ENCODE results near the gene HMGB1.

HMGB1 gene

GRCh38 chr13:30499338-30499737 is 33.6 kb upstream of the HMGB1 start:
- no peak for TF ChIP-seq CTCF (IDR thresholded peaks at IDR 0.05; ENCODE audit: insufficient read depth, low read depth, low read length, missing control alignments)
- DNase-seq (ENCODE audit: low read depth), result no peak
- no peak overlapping the region for H3K4me3 ChIP-seq (ENCODE audit: low read length)

- TF ChIP-seq CTCF (IDR thresholded peaks at IDR 0.05; ENCODE audit: insufficient read depth, low read depth, low read length, missing control alignments), result no peak
- no peak for DNase-seq (ENCODE audit: low read depth)
- no peak overlapping the region for H3K4me3 ChIP-seq (ENCODE audit: low read length)
These were observed 30.4 kb upstream of the HMGB1 start for GRCh38 chr13:30496147-30496546.

- no peak overlapping the region for H3K4me3 ChIP-seq (ENCODE audit: low read length)
- TF ChIP-seq CTCF (IDR thresholded peaks at IDR 0.05; ENCODE audit: insufficient read depth, low read depth, low read length, missing control alignments), result no peak
These were observed 30.0 kb upstream of the HMGB1 start for GRCh38 chr13:30495746-30496145.

GRCh38 chr13:30493658-30494381 is 28.1 kb upstream of the HMGB1 start:
- no peak for TF ChIP-seq CTCF (IDR thresholded peaks at IDR 0.05; ENCODE audit: insufficient read depth, low read depth, low read length, missing control alignments)
- no peak for DNase-seq (ENCODE audit: low read depth)
- no peak overlapping the region for H3K4me3 ChIP-seq (ENCODE audit: low read length)

More at GRCh38 chr13:30495746-30496145, 30.0 kb upstream of the HMGB1 start:
- no peak for DNase-seq (ENCODE audit: low read depth)

GRCh38 chr13:30487075-30487470 is 21.3 kb upstream of the HMGB1 start:
- DNase-seq (ENCODE audit: low read depth), result no peak

GRCh38 chr13:30486230-30487074 is 20.7 kb upstream of the HMGB1 start:
- no peak overlapping the region for H3K4me3 ChIP-seq (ENCODE audit: low read length)
- peak; percentile 88 for DNase-seq (ENCODE audit: low read depth)
- TF ChIP-seq CTCF (IDR thresholded peaks at IDR 0.05; ENCODE audit: insufficient read depth, low read depth, low read length, missing control alignments), result no peak

More at GRCh38 chr13:30487075-30487470, 21.3 kb upstream of the HMGB1 start:
- no peak overlapping the region for H3K4me3 ChIP-seq (ENCODE audit: low read length)
- TF ChIP-seq CTCF (IDR thresholded peaks at IDR 0.05; ENCODE audit: insufficient read depth, low read depth, low read length, missing control alignments), result no peak

Measured in epithelial cell of esophagus (primary cell).